Activated B cell treated with CpG ODN at 0.5 μM for 24 hours (primary cell): ENCODE data around the gene MAEA. TPM values are rescaled to one million over a fixed set of nuclear protein-coding genes. Genes with fewer than 3 reads are reported as not detected.

Source experiments
- ATAC-seq: fragments of 200-7000 bp; cut with Tn5 transposase; one replicate; pipeline ENCODE4 v1.10.0; 2021; ENCODE audit warnings: low read depth, mild to moderate bottlenecking, moderate library complexity
- CTCF ChIA-PET: fragments of 350-600 bp; sonication (Branson Sonifier 250); formaldehyde crosslinking; loops from one replicate; lab custom pipeline; 2021; ENCODE audit warnings: antibody characterized with exemption; lab: Charles Lee
- POLR2A ChIA-PET: fragments of 350-600 bp; sonication (Branson Sonifier 250); formaldehyde crosslinking; loops from one replicate; lab custom pipeline; 2021; ENCODE audit warnings: antibody characterized with exemption; lab: Charles Lee
- DNase-seq: peaks from one replicate; pipeline ENCODE4 v3.0.0; 2022
- H3K27ac Mint-ChIP-seq: one replicate; pipeline ENCODE4 v1.8.0; 2020; ENCODE audit warnings: mixed read lengths
- H3K27me3 Mint-ChIP-seq: one replicate; pipeline ENCODE4 v1.8.0; 2021; ENCODE audit warnings: mixed read lengths
- H3K36me3 Mint-ChIP-seq: one replicate; pipeline ENCODE4 v1.8.0; 2021; ENCODE audit warnings: low read depth, mixed read lengths
- H3K4me1 Mint-ChIP-seq: one replicate; pipeline ENCODE4 v1.8.0; 2021; ENCODE audit warnings: mixed read lengths
- H3K4me3 Mint-ChIP-seq: one replicate; pipeline ENCODE4 v1.8.0; 2020; ENCODE audit warnings: mild to moderate bottlenecking, mixed read lengths
- H3K9me3 Mint-ChIP-seq: one replicate; pipeline ENCODE4 v1.8.0; 2020; ENCODE audit warnings: mixed read lengths
- CTCF ChIP-seq: fragments of 200-600 bp; IDR thresholded peaks from one replicate; pipeline ENCODE4 v1.8.0; 2022; ENCODE audit warnings: antibody characterized with exemption, mild to moderate bottlenecking
- intact Hi-C: fragments of 100-400 bp; cut with micrococcal nuclease; formaldehyde crosslinking; loops from one replicate; pipeline ENCODE4 v1.15.1; 2024
- total RNA-seq: library from RNA; stranded (reverse); gene quantifications from 2 replicates; pipeline ENCODE4 v1.2.3, GENCODE V29; 2022

Gene MAEA
- total RNA-seq, 1 donor from 2014 or later = 73.7 TPM

GRCh38 chr4:1317177-1318045, 27.7 kb downstream of the MAEA start:
- intact Hi-C loops = no loop called here
- no peak for TF ChIP-seq CTCF
- Mint-ChIP-seq H3K4me3 (no peak overlapping the region), H3K27ac (no peak overlapping the region), H3K27me3 (no peaks in the 10 kb centered on the region), H3K36me3 (peaks cover 82% of the 10 kb centered on the region), H3K9me3 (no peaks in the 10 kb centered on the region), H3K4me1 (no peaks in the 10 kb centered on the region)
- ChIA-PET POLR2A (no interaction called here), CTCF (no interaction called here)
- ATAC-seq (no peak), DNase-seq (no peak)

GRCh38 chr4:1318046-1318375, 28.3 kb downstream of the MAEA start:
- intact Hi-C loops = no loop called here
- Mint-ChIP-seq H3K27ac (no peak overlapping the region), H3K36me3 (peaks cover 78% of the 10 kb centered on the region), H3K4me3 (no peak overlapping the region), H3K4me1 (no peaks in the 10 kb centered on the region), H3K27me3 (no peaks in the 10 kb centered on the region), H3K9me3 (no peaks in the 10 kb centered on the region)
- POLR2A ChIA-PET = no interaction called here
- DNase-seq = no peak
- CTCF ChIA-PET = no interaction called here
- no peak for ATAC-seq
- TF ChIP-seq CTCF = no peak

DNA sequence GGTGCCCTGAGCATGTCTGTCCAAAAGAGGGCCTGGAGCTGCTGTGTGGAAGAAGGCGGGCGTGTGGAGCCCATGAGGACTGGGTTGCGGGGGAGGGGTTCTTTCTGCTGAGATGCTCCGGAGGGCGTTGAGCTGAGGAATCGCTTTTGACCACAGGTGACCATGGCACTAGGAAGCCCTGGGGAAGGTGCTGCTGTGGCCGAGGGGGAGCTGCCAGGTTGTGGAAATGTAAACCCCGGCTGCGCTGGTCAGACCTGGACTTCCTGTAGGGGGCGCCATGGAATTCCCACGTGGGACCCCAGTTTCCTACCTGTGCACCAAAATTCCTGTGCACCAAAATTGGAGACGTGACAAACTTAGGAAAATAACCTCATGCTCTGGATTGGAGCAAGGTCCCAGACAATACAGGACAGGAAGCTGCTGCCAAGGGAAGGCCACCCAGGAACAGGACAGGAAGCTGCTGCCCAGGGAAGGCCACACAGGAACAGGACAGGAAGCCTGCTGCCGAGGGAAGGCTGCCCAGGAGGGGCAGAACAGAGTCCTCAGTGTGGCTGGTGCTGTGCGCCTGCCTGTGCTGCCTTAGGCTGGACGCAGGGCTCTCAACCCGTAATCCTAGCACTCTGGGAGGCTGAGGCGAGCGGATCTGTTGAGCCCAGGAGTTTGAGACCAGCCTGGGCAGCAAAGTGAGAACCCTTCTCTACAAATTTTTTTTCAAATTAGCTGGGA, 29.0 kb downstream of the MAEA start:
- DNase-seq (no peak), ATAC-seq (no peak)
- ChIA-PET CTCF (no interaction called here), POLR2A (interaction anchor here (0.9 kb wide), 1 partner anchor 29 kb away, joined by 4 read pairs; the partner anchor contains the start of gene MAEA)
- Mint-ChIP-seq H3K4me1 (no peaks in the 10 kb centered on the region), H3K27ac (no peak overlapping the region), H3K36me3 (peaks cover 72% of the 10 kb centered on the region), H3K4me3 (no peak overlapping the region), H3K9me3 (no peaks in the 10 kb centered on the region), H3K27me3 (no peaks in the 10 kb centered on the region)
- intact Hi-C loops = no loop called here
- TF ChIP-seq CTCF = no peak

DNA sequence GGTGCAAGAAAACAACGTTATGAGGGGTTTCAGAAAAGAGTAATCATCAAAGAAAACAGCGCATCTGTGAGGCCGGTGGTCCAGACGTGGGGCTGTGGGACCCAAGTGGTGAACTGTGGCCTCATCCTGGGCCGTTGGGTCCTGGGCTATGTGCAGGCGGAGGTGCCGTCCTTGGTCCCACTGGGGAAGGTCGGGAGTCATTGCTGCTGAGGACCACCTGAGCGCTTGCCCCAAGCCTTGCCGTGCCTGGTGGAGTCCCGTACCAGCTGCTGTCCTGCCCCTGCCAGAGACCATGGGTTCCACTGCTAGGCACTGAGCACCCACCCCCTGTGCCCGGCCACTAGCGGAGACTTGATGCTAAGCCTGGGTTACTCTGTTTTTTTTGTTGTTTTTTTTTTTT, 31.8 kb downstream of the MAEA start:
- intact Hi-C loops = no loop called here
- POLR2A ChIA-PET = no interaction called here
- H3K27ac Mint-ChIP-seq = no peak overlapping the region
- DNase-seq = no peak
- no peak overlapping the region for H3K4me3 Mint-ChIP-seq
- H3K27me3 Mint-ChIP-seq = no peaks in the 10 kb centered on the region
- no peaks in the 10 kb centered on the region for H3K4me1 Mint-ChIP-seq
- no peak for ATAC-seq
- TF ChIP-seq CTCF = no peak
- CTCF ChIA-PET = no interaction called here
- no peaks in the 10 kb centered on the region for H3K9me3 Mint-ChIP-seq
- H3K36me3 Mint-ChIP-seq = peaks cover 56% of the 10 kb centered on the region

- H3K36me3 Mint-ChIP-seq = peaks cover 54% of the 10 kb centered on the region
- no peak overlapping the region for H3K27ac Mint-ChIP-seq
- no peaks in the 10 kb centered on the region for H3K9me3 Mint-ChIP-seq
- DNase-seq = no peak
- no peak for TF ChIP-seq CTCF
- H3K4me1 Mint-ChIP-seq = no peaks in the 10 kb centered on the region
- intact Hi-C loops = no loop called here
- POLR2A ChIA-PET = no interaction called here
- CTCF ChIA-PET = no interaction called here
- no peak for ATAC-seq
- no peak overlapping the region for H3K4me3 Mint-ChIP-seq
- no peaks in the 10 kb centered on the region for H3K27me3 Mint-ChIP-seq
Observed at GRCh38 chr4:1321946-1322650, 32.4 kb downstream of the MAEA start.
